Gastrocnemius medialis (tissue), 4 donors: Measurements from ENCODE around the gene CA12. TPM values are rescaled to one million over a fixed set of nuclear protein-coding genes. Genes with fewer than 3 reads are reported as not detected.

Source experiments
- ATAC-seq, 2 donors: fragments of 150-250 bp; one replicate each; pipeline ENCODE4 v1.9.1; 2016
- DNase-seq, 2 donors: peaks; one replicate each; pipeline ENCODE4 v3.0.0-alpha.2; 2019
- H3K27ac ChIP-seq, 4 donors: fragments of 200-600 bp; sonication (generic); 1 replicate in 1 of 4; 2 replicates in 3 of 4; pipeline ENCODE4 v1.5.1; 2016 to 2018; ENCODE audit warnings: mild to moderate bottlenecking in 2 of 4, moderate library complexity in 1 of 4
- H3K27me3 ChIP-seq, 3 donors: fragments of 200-600 bp; sonication (generic) in 2 of 3; 1 replicate in 1 of 3; 2 replicates in 2 of 3; pipeline versions ENCODE4 v1.5.1 to v1.6.0; 2016 to 2019; ENCODE audit warnings: mild to moderate bottlenecking in 1 of 3, moderate library complexity in 1 of 3
- H3K36me3 ChIP-seq, 2 donors: fragments of 200-600 bp; sonication (generic) in 1 of 2; one replicate each; pipeline ENCODE4 v1.5.1; 2017 to 2018
- H3K4me1 ChIP-seq, 2 donors: fragments of 200-600 bp; sonication (generic) in 1 of 2; one replicate each; pipeline ENCODE4 v1.5.1; 2016 to 2017; ENCODE audit warnings: mild to moderate bottlenecking in 2 of 2
- H3K4me3 ChIP-seq, 4 donors: fragments of 200-600 bp; sonication (generic) in 3 of 4; 1 replicate in 1 of 4; 2 replicates in 3 of 4; pipeline ENCODE4 v1.5.1; 2016 to 2019; ENCODE audit warnings: mild to moderate bottlenecking in 2 of 4
- H3K9me3 ChIP-seq, 3 donors: fragments of 200-600 bp; sonication (generic) in 2 of 3; 1 replicate in 1 of 3; 2 replicates in 2 of 3; pipeline ENCODE4 v1.5.1; 2016 to 2019
- POLR2A ChIP-seq, 2 donors: fragments of 450-650 bp; IDR thresholded peaks; one replicate each; pipeline ENCODE4 v1.6.1; 2017; ENCODE audit warnings: antibody characterized with exemption in 2 of 2, mild to moderate bottlenecking in 2 of 2, moderate library complexity in 2 of 2
- in situ Hi-C, 4 donors: fragments of 200-750 bp; cut with MboI; loops; one replicate each; pipeline versions ENCODE4 v1.15.0 to v1.8.0; 2017; ENCODE audit warnings: low sequenced_read_pairs in 4 of 4
- intact Hi-C: fragments of 100-400 bp; cut with DNase I; formaldehyde crosslinking; loops from one replicate; pipeline ENCODE4 v1.15.1; 2023; ENCODE audit warnings: low total_unique reads
- total RNA-seq, 4 donors: library from RNA; depleted of rRNA; stranded (reverse); fragments of >200 nt; gene quantifications; one replicate each; pipeline versions ENCODE4 v1.1.0 to v1.2.3, GENCODE V29; 2016
- TF ChIP-seq, protein P1 (sequence below), 5 experiments: fragments of 450-650 bp in 3 of 5; fragments of 200-600 bp in 2 of 5; sonication (generic) in 2 of 5; IDR thresholded peaks in 4 of 5; conservative IDR thresholded peaks in 1 of 5; 1 replicate in 4 of 5; 2 replicates in 1 of 5; pipeline ENCODE4 v1.5.1; 2016 to 2019; ENCODE audit warnings: antibody characterized with exemption in 5 of 5, mild to moderate bottlenecking in 3 of 5, moderate library complexity in 3 of 5

CA12 gene
- total RNA-seq, 4 donors from 2014 or later: 0.10 to 1.7 TPM; not detected in 2

DNA sequence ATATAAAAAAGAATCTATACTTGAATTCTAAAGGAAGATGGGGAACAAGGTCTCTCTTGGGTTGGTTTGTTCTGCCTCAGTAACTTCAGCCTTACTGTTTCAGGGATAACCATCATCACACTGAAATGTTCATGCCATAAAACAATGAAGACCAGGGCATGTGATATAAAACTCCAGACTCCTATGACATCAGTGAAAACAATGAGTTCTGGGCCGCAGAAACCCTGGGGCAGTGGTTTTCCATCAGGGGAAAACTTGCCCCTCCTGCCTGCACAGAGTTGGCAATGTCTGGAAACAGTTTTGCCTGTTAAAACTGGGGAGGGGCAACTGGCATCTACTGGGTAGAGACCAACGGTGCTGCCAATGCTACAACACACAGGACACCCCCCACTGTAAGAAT is 46.8 kb downstream of the CA12 start:
- H3K27ac ChIP-seq: no peak overlapping the region
- no peaks in the 10 kb centered on the region for H3K9me3 ChIP-seq
- DNase-seq (no peak), ATAC-seq (no peak)
- TF ChIP-seq POLR2A (IDR thresholded peaks at IDR 0.05): no peak
- TF ChIP-seq, protein P1, sequence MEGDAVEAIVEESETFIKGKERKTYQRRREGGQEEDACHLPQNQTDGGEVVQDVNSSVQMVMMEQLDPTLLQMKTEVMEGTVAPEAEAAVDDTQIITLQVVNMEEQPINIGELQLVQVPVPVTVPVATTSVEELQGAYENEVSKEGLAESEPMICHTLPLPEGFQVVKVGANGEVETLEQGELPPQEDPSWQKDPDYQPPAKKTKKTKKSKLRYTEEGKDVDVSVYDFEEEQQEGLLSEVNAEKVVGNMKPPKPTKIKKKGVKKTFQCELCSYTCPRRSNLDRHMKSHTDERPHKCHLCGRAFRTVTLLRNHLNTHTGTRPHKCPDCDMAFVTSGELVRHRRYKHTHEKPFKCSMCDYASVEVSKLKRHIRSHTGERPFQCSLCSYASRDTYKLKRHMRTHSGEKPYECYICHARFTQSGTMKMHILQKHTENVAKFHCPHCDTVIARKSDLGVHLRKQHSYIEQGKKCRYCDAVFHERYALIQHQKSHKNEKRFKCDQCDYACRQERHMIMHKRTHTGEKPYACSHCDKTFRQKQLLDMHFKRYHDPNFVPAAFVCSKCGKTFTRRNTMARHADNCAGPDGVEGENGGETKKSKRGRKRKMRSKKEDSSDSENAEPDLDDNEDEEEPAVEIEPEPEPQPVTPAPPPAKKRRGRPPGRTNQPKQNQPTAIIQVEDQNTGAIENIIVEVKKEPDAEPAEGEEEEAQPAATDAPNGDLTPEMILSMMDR (IDR thresholded peaks at IDR 0.05 in 4 of 5, conservative IDR thresholded peaks at IDR 0.05 in 1 of 5): no peak
- intact Hi-C loops: no loop called here
- in situ Hi-C loops: no loop called here
- H3K27me3 ChIP-seq: no peaks in the 10 kb centered on the region
- H3K4me3 ChIP-seq: no peak overlapping the region
- H3K36me3 ChIP-seq: no peaks in the 10 kb centered on the region
- peaks cover 3 to 5% of the 10 kb centered on the region in 2 donors for H3K4me1 ChIP-seq

DNA sequence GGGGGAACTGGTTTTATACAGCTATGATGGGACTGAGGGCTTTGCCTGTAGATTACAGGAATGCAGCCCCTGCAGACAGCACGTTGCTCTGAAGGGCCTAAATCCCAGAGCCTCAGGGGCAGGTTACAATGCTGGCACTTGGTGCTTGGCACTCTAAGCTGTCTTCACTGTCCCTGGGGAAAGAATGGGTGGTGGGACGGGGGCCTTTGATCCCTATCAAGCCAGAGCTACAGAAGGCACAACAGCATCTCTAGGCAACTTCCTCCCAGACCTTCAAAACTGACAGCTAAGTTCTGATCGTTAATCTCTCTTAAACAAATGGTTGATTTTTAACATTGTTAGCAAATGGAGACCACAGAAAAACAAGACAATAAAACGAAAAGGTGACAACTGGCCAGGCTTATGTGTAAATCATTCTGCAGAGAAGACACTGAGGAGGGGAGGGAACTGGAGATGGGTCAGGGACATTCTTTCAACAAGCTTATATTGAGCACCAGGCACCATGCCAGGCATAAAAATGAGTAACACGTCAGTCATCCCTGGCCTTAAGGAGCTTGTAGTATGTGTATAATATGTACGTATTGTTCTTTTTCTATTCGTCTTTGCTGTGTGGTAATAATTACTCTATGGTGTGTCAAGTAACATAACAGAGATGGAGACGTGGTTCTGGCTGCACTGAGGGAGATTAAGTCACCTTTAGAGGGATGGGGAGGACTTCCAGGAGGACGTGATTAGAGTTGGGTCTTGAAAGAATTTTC is 49.1 kb downstream of the CA12 start:
- no peaks in the 10 kb centered on the region for H3K27me3 ChIP-seq
- no peaks in the 10 kb centered on the region for H3K36me3 ChIP-seq
- H3K4me1 ChIP-seq: peaks cover 3 to 5% of the 10 kb centered on the region in 2 donors
- no peak for TF ChIP-seq POLR2A (IDR thresholded peaks at IDR 0.05)
- TF ChIP-seq, protein P1 (IDR thresholded peaks at IDR 0.05 in 4 of 5, conservative IDR thresholded peaks at IDR 0.05 in 1 of 5): no peak
- DNase-seq (no peak), ATAC-seq (peak in 1 of 2 donors; percentile 74)
- no peak overlapping the region for H3K4me3 ChIP-seq
- in situ Hi-C loops: no loop called here
- intact Hi-C loops: no loop called here
- no peaks in the 10 kb centered on the region for H3K9me3 ChIP-seq
- H3K27ac ChIP-seq: no peak overlapping the region

DNA sequence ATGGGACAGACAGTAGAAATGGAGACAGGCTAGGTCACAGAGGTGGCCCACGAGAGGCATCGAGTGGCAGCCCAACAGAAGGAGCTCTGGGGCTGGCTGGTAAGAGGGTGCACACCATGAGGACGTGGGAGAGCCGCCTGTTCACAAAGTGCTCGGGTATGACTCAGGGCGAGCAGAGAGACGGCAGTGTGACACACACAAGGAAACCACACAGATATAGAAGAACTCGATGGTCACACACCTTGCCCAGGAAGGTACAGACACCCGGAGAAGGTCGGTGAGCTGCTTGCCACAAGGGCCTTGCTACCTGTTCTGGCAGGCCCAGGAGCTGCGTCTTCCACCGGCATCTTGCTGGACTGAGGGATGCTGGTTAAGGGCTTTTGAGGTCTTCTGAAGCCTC is 50.2 kb downstream of the CA12 start:
- Histone ChIP-seq H3K4me3 (no peak overlapping the region), H3K9me3 (no peaks in the 10 kb centered on the region), H3K27me3 (no peaks in the 10 kb centered on the region), H3K36me3 (no peaks in the 10 kb centered on the region), H3K27ac (no peak overlapping the region), H3K4me1 (peaks cover 3 to 5% of the 10 kb centered on the region in 2 donors)
- intact Hi-C loops: no loop called here
- no peak for ATAC-seq
- in situ Hi-C loops: no loop called here
- no peak for DNase-seq
- no peak for TF ChIP-seq POLR2A (IDR thresholded peaks at IDR 0.05)
- TF ChIP-seq, protein P1 (IDR thresholded peaks at IDR 0.05 in 4 of 5, conservative IDR thresholded peaks at IDR 0.05 in 1 of 5): no peak

DNA sequence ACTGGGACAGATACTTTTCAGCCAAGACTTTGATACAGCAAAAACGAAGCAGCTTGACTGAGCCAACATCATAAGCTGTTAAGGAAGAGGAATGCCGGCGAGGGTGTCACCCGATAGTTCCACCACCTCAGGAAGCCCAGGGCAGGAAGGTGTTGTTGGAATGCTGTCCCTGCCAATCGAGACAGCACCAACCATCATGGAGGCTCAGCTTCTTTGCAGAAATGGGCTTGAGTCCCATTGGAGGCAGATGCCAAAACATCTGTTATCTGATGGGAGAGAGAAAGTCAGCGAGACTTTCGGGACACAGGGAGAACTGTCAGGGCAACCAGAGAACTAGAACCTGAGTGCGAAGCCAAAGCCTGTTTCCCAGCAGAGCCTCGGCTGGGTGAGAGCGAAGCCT is 50.7 kb downstream of the CA12 start:
- no peaks in the 10 kb centered on the region for H3K36me3 ChIP-seq
- DNase-seq (no peak), ATAC-seq (no peak)
- H3K27ac ChIP-seq: no peak overlapping the region
- H3K4me1 ChIP-seq: peaks cover 3 to 5% of the 10 kb centered on the region in 2 donors
- H3K9me3 ChIP-seq: no peaks in the 10 kb centered on the region
- intact Hi-C loops (no loop called here), in situ Hi-C loops (no loop called here)
- H3K27me3 ChIP-seq: no peaks in the 10 kb centered on the region
- TF ChIP-seq, protein P1 (IDR thresholded peaks at IDR 0.05 in 4 of 5, conservative IDR thresholded peaks at IDR 0.05 in 1 of 5): no peak
- TF ChIP-seq POLR2A (IDR thresholded peaks at IDR 0.05): no peak
- no peak overlapping the region for H3K4me3 ChIP-seq
